ENCODE results near the gene RUFY2. TPM values are rescaled to one million over a fixed set of nuclear protein-coding genes. Genes with fewer than 3 reads are reported as not detected.

Gene RUFY2
- total RNA-seq, 4 donors from 2014 or later: 18.0 to 53.6 (median 29.0) TPM

- Histone ChIP-seq H3K27me3 (no peaks in the 10 kb centered on the region), H3K4me1 (peaks cover 0 to 37% (median 11%) of the 10 kb centered on the region in 4 donors), H3K27ac (peak overlapping the region; percentile 96 to 99 (median 98)), H3K36me3 (peaks cover 0 to 9% (median 0%) of the 10 kb centered on the region in 3 donors), H3K4me3 (peak overlapping the region; percentile 81 to 99 (median 94)), H3K9me3 (no peaks in the 10 kb centered on the region)
- TF ChIP-seq POLR2A (IDR thresholded peaks at IDR 0.05): no peak
- TF ChIP-seq, protein P1, sequence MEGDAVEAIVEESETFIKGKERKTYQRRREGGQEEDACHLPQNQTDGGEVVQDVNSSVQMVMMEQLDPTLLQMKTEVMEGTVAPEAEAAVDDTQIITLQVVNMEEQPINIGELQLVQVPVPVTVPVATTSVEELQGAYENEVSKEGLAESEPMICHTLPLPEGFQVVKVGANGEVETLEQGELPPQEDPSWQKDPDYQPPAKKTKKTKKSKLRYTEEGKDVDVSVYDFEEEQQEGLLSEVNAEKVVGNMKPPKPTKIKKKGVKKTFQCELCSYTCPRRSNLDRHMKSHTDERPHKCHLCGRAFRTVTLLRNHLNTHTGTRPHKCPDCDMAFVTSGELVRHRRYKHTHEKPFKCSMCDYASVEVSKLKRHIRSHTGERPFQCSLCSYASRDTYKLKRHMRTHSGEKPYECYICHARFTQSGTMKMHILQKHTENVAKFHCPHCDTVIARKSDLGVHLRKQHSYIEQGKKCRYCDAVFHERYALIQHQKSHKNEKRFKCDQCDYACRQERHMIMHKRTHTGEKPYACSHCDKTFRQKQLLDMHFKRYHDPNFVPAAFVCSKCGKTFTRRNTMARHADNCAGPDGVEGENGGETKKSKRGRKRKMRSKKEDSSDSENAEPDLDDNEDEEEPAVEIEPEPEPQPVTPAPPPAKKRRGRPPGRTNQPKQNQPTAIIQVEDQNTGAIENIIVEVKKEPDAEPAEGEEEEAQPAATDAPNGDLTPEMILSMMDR (IDR thresholded peaks at IDR 0.05): no peak
- no peak for DNase-seq
Observed at GRCh38 chr10:68333440-68334431, 73.3 kb downstream of the RUFY2 start.

GRCh38 chr10:68333058-68333395 lies 74.0 kb downstream of the RUFY2 start:
- Histone ChIP-seq H3K9me3 (no peaks in the 10 kb centered on the region), H3K27me3 (no peaks in the 10 kb centered on the region), H3K4me1 (peaks cover 0 to 39% (median 11%) of the 10 kb centered on the region in 4 donors), H3K4me3 (peak overlapping the region; percentile 81 to 99 (median 94)), H3K36me3 (peaks cover 0 to 2% (median 0%) of the 10 kb centered on the region in 3 donors), H3K27ac (peak overlapping the region; percentile 96 to 99 (median 98))
- no peak for DNase-seq
- TF ChIP-seq, protein P1 (IDR thresholded peaks at IDR 0.05): no peak
- TF ChIP-seq POLR2A (IDR thresholded peaks at IDR 0.05): no peak

DNA sequence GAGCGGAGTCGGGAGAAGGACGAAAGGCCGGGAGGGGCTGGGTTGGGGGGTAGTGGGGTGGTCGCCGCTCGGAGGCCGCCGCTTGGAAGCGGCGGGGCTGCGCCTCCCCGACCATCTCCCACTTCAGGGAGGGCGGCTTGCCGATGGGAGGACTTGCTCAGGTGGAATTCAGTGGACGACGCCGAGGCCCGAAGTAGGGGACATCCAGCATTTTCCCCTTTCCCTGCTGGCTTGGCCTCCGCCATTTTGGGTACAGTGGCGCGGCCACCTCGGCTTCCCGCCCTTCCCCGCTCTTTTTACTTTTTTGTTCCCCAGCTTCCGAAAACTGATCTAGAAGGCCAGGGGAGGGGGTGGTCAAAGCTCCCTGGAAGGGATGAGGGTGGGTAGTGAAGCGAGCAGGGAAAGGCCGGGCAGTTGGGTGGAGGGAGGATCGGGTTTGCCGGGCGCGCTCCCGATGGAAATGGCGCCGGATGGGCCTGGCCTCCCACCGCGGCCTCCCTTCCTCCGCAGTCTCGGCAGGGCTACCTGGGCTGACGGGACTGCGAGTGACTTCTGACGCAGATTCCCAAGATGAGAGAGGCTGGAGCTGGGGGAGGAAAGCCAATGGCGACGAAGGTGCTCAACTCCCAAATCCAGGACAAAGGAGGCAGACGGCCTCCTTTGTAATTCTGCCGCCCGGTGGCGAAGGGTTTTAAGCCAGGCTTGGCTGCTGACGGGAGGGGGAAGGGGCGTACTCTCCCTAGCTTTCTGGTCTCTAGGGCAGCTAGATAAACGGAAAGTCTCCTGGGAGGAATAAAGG lies 74.6 kb downstream of the RUFY2 start, which contains the start of gene PBLD:
PBLD (minus strand) TSS at position 670 of the 799 bp plus-strand sequence. CDS start 26,084 bp downstream, outside the sequence.
- H3K27me3 ChIP-seq: no peaks in the 10 kb centered on the region
- H3K27ac ChIP-seq: peak within 1 kb of the TSS; percentile 96 to 99 (median 98)
- no peaks in the 10 kb centered on the region for H3K36me3 ChIP-seq
- H3K4me1 ChIP-seq: peaks cover 0 to 33% (median 11%) of the 10 kb centered on the region in 4 donors
- no peaks in the 10 kb centered on the region for H3K9me3 ChIP-seq
- TF ChIP-seq POLR2A (IDR thresholded peaks at IDR 0.05): peak; percentile 61 to 63
- TF ChIP-seq, protein P1 (IDR thresholded peaks at IDR 0.05): peak in 4 of 6 experiments; percentile 33 to 66 (median 56)
- DNase-seq: peak; percentile 58 to 85 (median 84)
- peak within 1 kb of the TSS; percentile 81 to 99 (median 94) for H3K4me3 ChIP-seq

DNA sequence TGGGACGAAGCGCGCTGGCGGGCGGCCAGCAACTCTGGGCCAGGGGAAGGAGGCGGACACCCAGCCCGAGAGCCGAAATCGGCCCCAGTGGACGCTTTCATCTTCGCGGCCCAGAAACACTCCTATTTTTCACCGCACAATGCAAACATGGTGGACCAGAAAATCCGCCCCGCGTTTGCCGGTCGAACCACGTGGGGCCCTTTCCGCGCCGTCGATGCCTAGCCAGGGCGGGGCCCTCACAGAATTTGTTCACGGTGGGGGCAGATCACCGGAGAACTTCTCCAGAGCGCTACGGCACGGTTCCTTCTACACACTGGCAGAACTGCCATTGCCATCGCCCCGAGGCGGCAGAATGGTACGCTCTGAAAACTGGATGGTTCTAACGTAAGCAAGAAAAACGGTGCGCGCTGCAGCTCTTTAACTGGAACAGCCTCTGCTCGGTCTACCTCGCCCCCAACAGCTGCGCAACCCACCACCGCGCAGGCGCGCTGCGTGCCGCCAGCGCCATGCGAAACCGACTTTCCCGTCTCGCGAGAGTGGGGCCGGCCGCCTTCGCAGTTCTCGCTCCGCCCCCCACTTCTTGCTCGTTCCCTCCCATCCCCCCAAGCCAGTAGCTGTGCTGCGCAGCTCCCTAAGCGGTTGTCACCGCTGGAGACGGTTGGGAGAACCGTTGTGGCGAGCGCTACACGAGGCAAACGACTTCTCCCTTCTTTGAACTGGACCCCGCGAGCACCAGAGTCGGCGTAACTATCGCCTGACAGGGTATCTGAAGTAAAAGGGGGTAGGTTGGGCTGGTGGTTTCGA lies 75.4 kb downstream of the RUFY2 start, which contains the start of gene HNRNPH3:
HNRNPH3 (plus strand) TSS at position 610 of the 804 bp plus-strand sequence. CDS start 5,158 bp downstream, outside the sequence.
- peaks cover 0 to 25% (median 8%) of the 10 kb centered on the region in 4 donors for H3K4me1 ChIP-seq
- TF ChIP-seq, protein P1 (IDR thresholded peaks at IDR 0.05): peak in 2 of 6 experiments; percentile 16
- TF ChIP-seq POLR2A (IDR thresholded peaks at IDR 0.05): peak; percentile 97 to 100

More for the DNA sequence above, 75.4 kb downstream of the RUFY2 start, which contains the start of gene HNRNPH3:
- Histone ChIP-seq H3K9me3 (no peaks in the 10 kb centered on the region), H3K27ac (peak within 1 kb of the TSS; percentile 96 to 99 (median 98)), H3K27me3 (no peaks in the 10 kb centered on the region), H3K36me3 (no peaks in the 10 kb centered on the region), H3K4me3 (peak within 1 kb of the TSS; percentile 81 to 99 (median 94))
- peak; percentile 98 to 99 (median 99) for DNase-seq

All from Peyer's patch (tissue), 4 donors.